Lower lobe of right lung (tissue), 2 donors: ENCODE measurements around the gene KCNK16. TPM values are rescaled to one million over a fixed set of nuclear protein-coding genes. Genes with fewer than 3 reads are reported as not detected.

Experiments
- ATAC-seq, 2 donors: fragments of 200-7000 bp; cut with Tn5 transposase; one replicate each; pipeline ENCODE4 v1.9.1; 2020 to 2022; ENCODE audit warnings: mild to moderate bottlenecking in 2 of 2, moderate library complexity in 2 of 2
- DNase-seq: peaks from one replicate; pipeline ENCODE4 v3.0.0-alpha.2; 2020
- H3K27ac ChIP-seq: fragments of 200-600 bp; one replicate; pipeline ENCODE4 v1.8.0; 2022
- H3K27me3 ChIP-seq: fragments of 200-600 bp; one replicate; pipeline ENCODE4 v1.8.0; 2022; ENCODE audit warnings: low read depth
- H3K36me3 ChIP-seq: fragments of 200-600 bp; one replicate; pipeline ENCODE4 v1.8.0; 2022; ENCODE audit warnings: mild to moderate bottlenecking
- H3K4me1 ChIP-seq: fragments of 200-600 bp; one replicate; pipeline ENCODE4 v1.8.0; 2022
- H3K4me3 ChIP-seq: fragments of 200-600 bp; one replicate; pipeline ENCODE4 v1.8.0; 2022; ENCODE audit warnings: mild to moderate bottlenecking
- H3K9me3 ChIP-seq: fragments of 200-600 bp; one replicate; pipeline ENCODE4 v1.8.0; 2022
- intact Hi-C: fragments of 100-400 bp; cut with DNase I; formaldehyde crosslinking; loops from one replicate; pipeline ENCODE4 v1.11.0; 2022
- total RNA-seq: library from RNA; stranded (reverse); fragmentation: NEBNext Ultra II Directional; extraction: Animal tissue kit (Norgen Biotek cat#: 25700); gene quantifications from one replicate; pipeline ENCODE4 v1.2.1, GENCODE V29; 2021
- TF ChIP-seq, protein P1 (sequence below): fragments of 200-600 bp; IDR thresholded peaks from one replicate; pipeline ENCODE4 v1.8.0; 2022; ENCODE audit warnings: antibody characterized with exemption, mild to moderate bottlenecking
- donor health status: DM: no; HTN: yes; CAD: no; lungs with severe emphysema.

Gene KCNK16
- total RNA-seq, 1 donor from 2014 or later, result not detected

DNA sequence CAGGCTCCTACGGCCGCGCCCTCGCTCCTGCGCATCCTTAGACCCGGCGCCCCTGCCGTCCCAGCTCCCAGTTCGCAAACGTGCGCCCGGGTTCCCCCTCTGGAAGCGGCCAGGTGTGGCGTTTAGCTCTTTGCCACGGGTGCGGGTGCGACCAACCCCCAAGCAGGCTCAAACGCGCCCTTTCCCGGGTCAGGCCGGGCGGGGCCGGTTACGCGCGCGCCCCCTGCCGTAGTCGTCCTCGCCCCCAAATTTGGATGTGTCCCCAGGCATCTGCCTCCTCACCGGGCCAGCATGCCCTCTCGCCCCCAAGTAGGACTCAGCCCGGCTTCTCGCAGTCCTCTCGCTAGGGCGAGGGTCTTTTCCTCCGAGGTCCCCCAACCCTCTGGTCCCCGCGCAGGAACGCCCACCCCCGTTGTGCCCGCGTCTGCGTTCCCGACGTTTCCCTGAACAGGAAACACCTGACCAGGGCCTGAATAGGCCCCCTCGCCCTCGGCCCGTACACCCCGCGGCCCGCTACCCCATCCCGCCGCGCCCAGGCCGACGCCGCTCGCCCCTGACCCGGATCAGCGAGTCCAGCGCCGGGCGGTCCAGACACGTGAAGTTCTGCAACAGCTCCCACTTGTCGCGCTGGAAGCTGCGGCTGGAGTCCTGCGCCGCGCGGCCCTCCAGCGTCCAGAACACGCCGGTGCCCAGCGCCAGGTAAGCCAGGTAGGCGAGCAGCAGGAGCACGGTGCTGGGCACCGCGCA lies 8.8 kb downstream of the KCNK16 start:
- peak; percentile 56 for DNase-seq
- intact Hi-C loops, result no loop called here
- Histone ChIP-seq H3K27me3 (peaks cover 36% of the 10 kb centered on the region), H3K4me3 (peak overlapping the region; percentile 46), H3K4me1 (peaks cover 18% of the 10 kb centered on the region), H3K27ac (peak overlapping the region; percentile 14), H3K36me3 (no peaks in the 10 kb centered on the region), H3K9me3 (no peaks in the 10 kb centered on the region)
- TF ChIP-seq, protein P1, sequence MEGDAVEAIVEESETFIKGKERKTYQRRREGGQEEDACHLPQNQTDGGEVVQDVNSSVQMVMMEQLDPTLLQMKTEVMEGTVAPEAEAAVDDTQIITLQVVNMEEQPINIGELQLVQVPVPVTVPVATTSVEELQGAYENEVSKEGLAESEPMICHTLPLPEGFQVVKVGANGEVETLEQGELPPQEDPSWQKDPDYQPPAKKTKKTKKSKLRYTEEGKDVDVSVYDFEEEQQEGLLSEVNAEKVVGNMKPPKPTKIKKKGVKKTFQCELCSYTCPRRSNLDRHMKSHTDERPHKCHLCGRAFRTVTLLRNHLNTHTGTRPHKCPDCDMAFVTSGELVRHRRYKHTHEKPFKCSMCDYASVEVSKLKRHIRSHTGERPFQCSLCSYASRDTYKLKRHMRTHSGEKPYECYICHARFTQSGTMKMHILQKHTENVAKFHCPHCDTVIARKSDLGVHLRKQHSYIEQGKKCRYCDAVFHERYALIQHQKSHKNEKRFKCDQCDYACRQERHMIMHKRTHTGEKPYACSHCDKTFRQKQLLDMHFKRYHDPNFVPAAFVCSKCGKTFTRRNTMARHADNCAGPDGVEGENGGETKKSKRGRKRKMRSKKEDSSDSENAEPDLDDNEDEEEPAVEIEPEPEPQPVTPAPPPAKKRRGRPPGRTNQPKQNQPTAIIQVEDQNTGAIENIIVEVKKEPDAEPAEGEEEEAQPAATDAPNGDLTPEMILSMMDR, result no peak
- ATAC-seq, result peak; percentile 18 to 45

DNA sequence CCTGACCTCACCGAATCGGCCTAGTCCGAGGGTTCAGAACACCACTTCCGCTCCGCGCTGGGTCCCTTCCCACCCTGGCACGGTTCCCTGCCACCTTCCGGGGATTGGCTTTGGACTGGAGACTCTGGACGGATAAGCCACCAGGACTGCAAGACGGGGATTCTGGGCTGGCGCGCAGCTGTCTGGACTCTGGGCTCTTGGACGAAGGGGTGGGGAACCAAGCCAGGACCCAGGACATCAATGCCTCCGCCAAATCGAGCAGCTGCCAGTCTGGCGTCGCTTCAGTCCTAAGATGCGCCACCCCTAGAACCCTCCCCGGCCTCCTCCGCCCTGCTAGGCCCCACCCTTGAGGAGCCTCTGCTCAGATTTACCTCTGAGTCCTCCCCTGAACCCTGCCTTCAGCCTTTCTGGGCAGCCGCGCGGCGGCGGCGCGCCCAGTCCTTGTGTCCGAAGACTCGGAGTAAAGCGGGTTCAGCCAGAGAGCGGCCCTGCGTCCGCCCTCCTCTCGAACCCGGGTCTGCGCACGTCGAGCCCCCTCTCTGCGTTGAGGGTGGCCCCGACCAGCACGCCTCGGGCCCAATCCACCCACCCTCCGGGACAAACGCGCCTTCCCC lies 9.5 kb downstream of the KCNK16 start:
- TF ChIP-seq, protein P1, result no peak
- ATAC-seq, result no peak
- no peak for DNase-seq

DNA sequence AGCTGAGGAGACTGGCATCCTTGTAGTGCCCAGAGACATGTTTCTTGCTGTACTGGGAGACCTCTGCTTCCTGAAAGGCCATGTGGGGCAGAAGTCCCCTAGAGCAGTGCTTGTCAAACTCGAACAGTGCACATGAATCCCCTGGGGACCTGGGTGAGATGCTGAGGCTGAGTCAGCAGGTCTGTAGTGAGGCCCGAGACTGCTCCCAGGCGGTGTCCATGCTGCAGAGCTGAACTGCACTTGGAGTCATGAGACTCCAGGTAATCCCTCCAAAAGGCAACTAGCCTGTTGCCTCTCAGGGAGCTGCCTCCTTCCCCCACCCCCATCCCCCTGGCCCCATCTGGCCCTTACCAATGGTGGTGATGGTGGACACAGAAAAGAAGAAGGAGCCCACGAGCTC lies 12.0 kb downstream of the KCNK16 start:
- no peak for ATAC-seq
- no peak for DNase-seq
- Histone ChIP-seq H3K9me3 (no peaks in the 10 kb centered on the region), H3K4me3 (no peak overlapping the region), H3K27ac (no peak overlapping the region), H3K27me3 (peaks cover 29% of the 10 kb centered on the region), H3K4me1 (peaks cover 18% of the 10 kb centered on the region), H3K36me3 (no peaks in the 10 kb centered on the region)
- intact Hi-C loops, result no loop called here
- TF ChIP-seq, protein P1, result no peak

More for the DNA sequence above, 9.5 kb downstream of the KCNK16 start:
- no peaks in the 10 kb centered on the region for H3K9me3 ChIP-seq
- H3K4me1 ChIP-seq, result peaks cover 18% of the 10 kb centered on the region
- peak overlapping the region; percentile 46 for H3K4me3 ChIP-seq
- H3K27me3 ChIP-seq, result peaks cover 36% of the 10 kb centered on the region
- H3K27ac ChIP-seq, result peak overlapping the region; percentile 14
- intact Hi-C loops, result no loop called here
- no peaks in the 10 kb centered on the region for H3K36me3 ChIP-seq

DNA sequence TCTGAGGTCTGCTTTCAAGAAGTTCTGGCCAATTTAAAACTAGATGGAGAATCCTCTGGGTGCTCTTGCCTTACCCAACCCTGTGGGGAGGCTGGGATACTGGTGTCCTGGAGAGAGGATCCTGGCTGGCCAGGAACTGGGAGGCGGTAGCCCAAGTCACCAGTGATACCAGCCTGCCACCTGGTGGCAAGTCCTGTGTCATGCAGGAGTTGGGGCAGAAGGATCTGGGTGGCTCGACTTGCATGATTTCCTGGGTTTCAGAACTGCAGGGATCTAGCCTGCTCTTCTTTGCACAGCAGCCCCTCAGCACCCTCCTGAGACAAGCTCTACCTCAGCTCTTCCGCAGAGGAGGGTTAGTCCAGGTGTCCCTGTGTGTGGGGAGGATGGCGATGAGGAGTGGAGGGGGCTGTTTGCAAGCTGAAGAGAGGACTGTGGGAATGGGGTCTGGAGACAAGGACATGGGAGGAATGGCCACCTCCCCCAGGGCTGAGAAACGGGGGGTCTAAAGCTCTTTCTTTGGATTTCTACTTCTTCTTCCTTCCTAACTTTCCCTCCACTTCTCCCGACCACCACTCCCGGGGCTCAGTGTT lies 12.5 kb downstream of the KCNK16 start:
- DNase-seq (peak; percentile 74), ATAC-seq (peak; percentile 75 to 83)
- Histone ChIP-seq H3K36me3 (no peaks in the 10 kb centered on the region), H3K4me1 (peaks cover 18% of the 10 kb centered on the region), H3K9me3 (no peaks in the 10 kb centered on the region), H3K27me3 (peaks cover 29% of the 10 kb centered on the region), H3K27ac (no peak overlapping the region), H3K4me3 (no peak overlapping the region)
- TF ChIP-seq, protein P1, result peak; percentile 90
- intact Hi-C loops, result no loop called here

DNA sequence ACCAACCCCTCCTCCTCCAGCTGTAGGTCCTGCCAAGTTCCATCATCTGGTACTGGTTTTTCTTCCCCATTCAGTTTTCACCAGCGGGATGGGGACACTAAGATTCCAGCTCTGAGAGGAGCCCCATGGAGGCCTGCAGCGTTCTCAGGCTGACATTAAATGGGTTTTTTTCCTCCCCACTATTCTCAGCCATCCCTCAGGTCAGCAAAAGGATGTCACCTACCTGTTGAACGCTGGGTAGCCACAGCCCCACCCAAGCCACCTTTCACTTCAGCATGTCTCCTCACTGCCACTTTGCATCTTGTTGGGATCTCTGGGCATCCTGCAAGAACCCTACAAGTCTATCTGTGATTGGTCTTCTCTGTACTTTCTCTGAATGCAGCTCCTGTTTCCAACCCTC lies 15.0 kb downstream of the KCNK16 start:
- H3K36me3 ChIP-seq, result no peaks in the 10 kb centered on the region
- no peak overlapping the region for H3K4me3 ChIP-seq
- H3K9me3 ChIP-seq, result no peaks in the 10 kb centered on the region
- no peak overlapping the region for H3K27ac ChIP-seq
- H3K4me1 ChIP-seq, result no peaks in the 10 kb centered on the region
- peaks cover 6% of the 10 kb centered on the region for H3K27me3 ChIP-seq
- ATAC-seq, result no peak
- TF ChIP-seq, protein P1, result no peak
- no peak for DNase-seq
- intact Hi-C loops, result no loop called here
